ENCODE results near the gene CYTH2.

The CYTH2 gene

DNA sequence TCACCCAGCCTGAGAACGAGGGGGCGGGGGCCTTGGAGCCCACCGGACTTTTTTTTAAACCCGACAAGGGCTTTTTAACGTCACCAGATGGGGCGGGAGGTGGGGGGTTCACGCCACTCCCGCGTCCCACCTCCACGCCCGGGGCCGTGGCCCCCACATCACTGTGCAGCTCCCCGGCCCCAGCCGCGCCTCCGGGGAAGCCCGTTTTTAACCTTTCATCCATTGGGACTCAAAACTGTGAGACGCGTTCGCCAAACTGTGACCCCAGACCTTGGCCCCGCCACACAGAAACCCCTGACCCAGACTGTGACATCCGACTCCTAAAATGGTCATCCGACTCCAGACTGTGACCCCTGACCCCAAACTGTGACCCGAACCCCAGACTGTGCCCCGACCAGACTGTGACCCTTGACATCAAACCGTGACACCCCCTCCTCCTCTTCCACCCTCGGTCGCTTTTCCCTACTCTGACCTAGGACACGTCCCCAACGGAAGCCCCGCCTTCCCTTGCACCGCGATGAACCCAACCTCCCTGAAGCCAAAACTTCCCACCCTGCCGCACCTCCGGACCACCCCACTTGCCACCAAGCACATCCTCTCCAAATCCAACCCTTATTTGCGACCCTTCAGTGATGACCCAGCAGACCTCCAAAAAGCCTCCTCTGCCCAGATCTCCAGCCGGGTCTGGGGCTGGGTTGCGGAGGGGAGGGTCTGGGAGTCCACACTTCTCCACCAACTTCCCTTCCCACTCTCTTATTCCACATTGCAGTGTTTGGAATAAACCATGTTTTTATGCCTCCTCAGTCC is 24.8 kb upstream of the CYTH2 start:
- Histone ChIP-seq H3K4me2 (ENCODE audit: low read length) (peak overlapping the region; percentile 87), H3K36me3 (ENCODE audit: insufficient read depth, low read length) (peaks cover 20% of the 10 kb centered on the region), H3K9ac (ENCODE audit: low read depth, low read length) (peak overlapping the region; percentile 13), H3K27me3 (ENCODE audit: control insufficient read depth, insufficient read depth, low read length) (peaks cover 16% of the 10 kb centered on the region), H3K4me1 (ENCODE audit: control insufficient read depth, insufficient read depth, low read length) (peaks cover 19% of the 10 kb centered on the region), H3K4me3 (ENCODE audit: low read length) (peak overlapping the region; percentile 95), H3K9me3 (replicated peaks; ENCODE audit: low read length) (no peaks in the 10 kb centered on the region)

DNA sequence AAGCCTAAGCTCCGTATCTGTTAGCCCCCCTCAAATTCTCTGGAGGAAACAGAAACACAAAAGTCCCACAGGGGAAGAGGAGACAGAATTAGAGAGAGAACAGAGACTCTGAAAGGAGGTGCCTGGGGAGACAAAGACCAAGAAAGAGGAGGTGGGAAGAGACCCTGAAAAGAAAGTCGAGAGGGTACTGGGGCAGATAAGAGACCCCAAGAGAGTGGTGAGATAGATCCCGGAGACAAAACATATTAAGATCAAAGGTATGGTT is 24.3 kb upstream of the CYTH2 start:
- peak overlapping the region; percentile 13 for H3K9ac ChIP-seq (ENCODE audit: low read depth, low read length)
- peaks cover 24% of the 10 kb centered on the region for H3K36me3 ChIP-seq (ENCODE audit: insufficient read depth, low read length)
- peak overlapping the region; percentile 87 for H3K4me2 ChIP-seq (ENCODE audit: low read length)
- H3K4me1 ChIP-seq (ENCODE audit: control insufficient read depth, insufficient read depth, low read length), result peaks cover 19% of the 10 kb centered on the region
- H3K27me3 ChIP-seq (ENCODE audit: control insufficient read depth, insufficient read depth, low read length), result peaks cover 16% of the 10 kb centered on the region
- H3K9me3 ChIP-seq (replicated peaks; ENCODE audit: low read length), result no peaks in the 10 kb centered on the region
- H3K4me3 ChIP-seq (ENCODE audit: low read length), result peak overlapping the region; percentile 95

- H3K4me1 ChIP-seq (ENCODE audit: control insufficient read depth, insufficient read depth, low read length), result peaks cover 19% of the 10 kb centered on the region
- peak overlapping the region; percentile 96 for H3K9ac ChIP-seq (ENCODE audit: low read depth, low read length)
- peak overlapping the region; percentile 95 for H3K4me3 ChIP-seq (ENCODE audit: low read length)
- H3K4me2 ChIP-seq (ENCODE audit: low read length), result peak overlapping the region; percentile 87
- H3K27me3 ChIP-seq (ENCODE audit: control insufficient read depth, insufficient read depth, low read length), result peaks cover 16% of the 10 kb centered on the region
- no peaks in the 10 kb centered on the region for H3K9me3 ChIP-seq (replicated peaks; ENCODE audit: low read length)
- peaks cover 28% of the 10 kb centered on the region for H3K36me3 ChIP-seq (ENCODE audit: insufficient read depth, low read length)
These were observed 23.9 kb upstream of the CYTH2 start for GRCh38 chr19:48445256-48445605.

DNA sequence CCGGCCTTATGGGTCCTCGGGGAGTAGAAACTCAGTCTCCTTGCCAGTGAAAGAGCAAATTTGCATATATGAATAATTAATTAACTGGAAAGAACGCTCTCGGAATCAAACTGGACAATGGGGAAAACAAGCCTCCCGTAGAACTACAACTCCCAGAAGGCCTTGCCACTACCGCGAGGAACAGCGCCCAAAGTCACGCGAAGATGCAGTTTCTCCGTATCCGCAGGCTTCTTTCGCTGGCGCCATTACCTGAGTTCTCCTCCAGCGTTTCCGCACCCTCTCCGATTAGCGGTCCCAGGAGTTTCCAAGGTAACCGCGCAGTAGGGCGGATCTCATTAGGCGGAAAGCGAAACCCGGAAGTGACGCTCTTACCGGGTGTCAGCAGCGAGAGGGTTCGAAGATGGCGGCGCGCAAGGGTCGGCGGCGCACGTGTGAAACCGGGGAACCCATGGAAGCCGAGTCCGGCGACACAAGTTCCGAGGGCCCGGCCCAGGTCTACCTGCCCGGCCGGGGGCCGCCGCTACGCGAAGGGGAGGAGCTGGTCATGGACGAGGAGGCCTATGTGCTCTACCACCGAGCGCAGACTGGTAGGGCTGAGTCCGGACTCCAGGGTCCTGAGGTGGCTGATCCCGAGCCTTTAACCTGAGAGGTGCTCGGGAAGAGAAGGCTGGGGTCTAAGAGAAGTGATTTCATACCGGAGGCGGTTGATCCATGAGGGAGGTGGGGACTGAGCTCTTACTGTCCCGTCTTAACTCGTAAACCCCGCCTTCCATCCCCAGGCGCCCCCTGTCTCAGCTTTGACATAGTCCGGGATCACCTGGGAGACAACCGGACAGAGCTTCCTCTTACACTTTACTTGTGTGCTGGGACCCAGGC is 23.3 kb upstream of the CYTH2 start, which contains the start of gene GRWD1:
GRWD1 (plus strand) TSS at position 378 of the 876 bp plus-strand sequence; CDS start at position 401, 23 bp downstream.
- peak within 1 kb of the TSS; percentile 95 for H3K4me3 ChIP-seq (ENCODE audit: low read length)
- peaks cover 19% of the 10 kb centered on the region for H3K4me1 ChIP-seq (ENCODE audit: control insufficient read depth, insufficient read depth, low read length)
- peaks cover 34% of the 10 kb centered on the region for H3K36me3 ChIP-seq (ENCODE audit: insufficient read depth, low read length)
- no peaks in the 10 kb centered on the region for H3K9me3 ChIP-seq (replicated peaks; ENCODE audit: low read length)
- peaks cover 16% of the 10 kb centered on the region for H3K27me3 ChIP-seq (ENCODE audit: control insufficient read depth, insufficient read depth, low read length)
- peak within 1 kb of the TSS; percentile 96 for H3K9ac ChIP-seq (ENCODE audit: low read depth, low read length)
- peak within 1 kb of the TSS; percentile 87 for H3K4me2 ChIP-seq (ENCODE audit: low read length)

DNA sequence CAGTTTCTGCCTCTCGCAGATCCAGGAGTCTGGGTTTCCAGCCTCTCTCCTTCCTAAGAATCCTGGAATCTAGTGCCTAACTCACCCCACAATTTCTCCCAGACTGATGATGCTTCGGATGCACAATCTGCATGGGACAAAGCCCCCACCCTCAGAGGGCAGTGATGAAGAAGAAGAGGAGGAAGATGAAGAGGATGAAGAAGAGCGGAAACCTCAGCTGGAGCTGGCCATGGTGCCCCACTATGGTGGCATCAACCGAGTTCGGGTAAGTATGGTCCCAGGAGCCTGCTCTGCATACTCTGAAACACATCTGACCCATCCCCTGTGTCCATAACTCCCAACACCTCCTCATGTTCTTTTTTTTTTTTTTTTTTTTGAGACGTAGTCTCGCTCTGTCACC is 22.6 kb upstream of the CYTH2 start:
- H3K4me3 ChIP-seq (ENCODE audit: low read length), result peak overlapping the region; percentile 95
- no peaks in the 10 kb centered on the region for H3K9me3 ChIP-seq (replicated peaks; ENCODE audit: low read length)
- peaks cover 13% of the 10 kb centered on the region for H3K27me3 ChIP-seq (ENCODE audit: control insufficient read depth, insufficient read depth, low read length)
- H3K4me1 ChIP-seq (ENCODE audit: control insufficient read depth, insufficient read depth, low read length), result peaks cover 19% of the 10 kb centered on the region
- peaks cover 42% of the 10 kb centered on the region for H3K36me3 ChIP-seq (ENCODE audit: insufficient read depth, low read length)
- H3K9ac ChIP-seq (ENCODE audit: low read depth, low read length), result peak overlapping the region; percentile 96
- peak overlapping the region; percentile 87 for H3K4me2 ChIP-seq (ENCODE audit: low read length)

GRCh38 chr19:48448563-48448962 is 20.6 kb upstream of the CYTH2 start:
- Histone ChIP-seq H3K9me3 (replicated peaks; ENCODE audit: low read length) (no peaks in the 10 kb centered on the region), H3K9ac (ENCODE audit: low read depth, low read length) (no peak overlapping the region), H3K4me1 (ENCODE audit: control insufficient read depth, insufficient read depth, low read length) (peaks cover 19% of the 10 kb centered on the region), H3K4me2 (ENCODE audit: low read length) (no peak overlapping the region), H3K36me3 (ENCODE audit: insufficient read depth, low read length) (peaks cover 55% of the 10 kb centered on the region), H3K27me3 (ENCODE audit: control insufficient read depth, insufficient read depth, low read length) (peaks cover 4% of the 10 kb centered on the region), H3K4me3 (ENCODE audit: low read length) (no peak overlapping the region)

DNA sequence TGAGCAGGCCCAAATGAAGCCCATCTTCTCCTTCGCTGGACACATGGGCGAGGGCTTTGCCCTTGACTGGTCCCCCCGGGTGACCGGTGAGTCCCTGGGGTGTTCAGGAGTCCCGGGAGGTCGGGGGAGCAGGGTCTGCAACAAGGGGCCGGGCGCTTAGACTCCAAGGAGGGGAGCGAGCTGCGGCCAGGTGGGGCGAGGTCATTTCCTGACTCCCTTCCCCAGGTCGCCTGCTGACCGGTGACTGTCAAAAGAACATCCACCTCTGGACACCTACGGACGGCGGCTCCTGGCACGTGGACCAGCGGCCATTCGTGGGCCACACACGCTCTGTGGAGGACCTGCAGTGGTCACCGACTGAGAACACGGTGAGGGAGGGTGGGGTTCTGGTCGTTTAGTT is 18.7 kb upstream of the CYTH2 start:
- Histone ChIP-seq H3K4me2 (ENCODE audit: low read length) (no peak overlapping the region), H3K27me3 (ENCODE audit: control insufficient read depth, insufficient read depth, low read length) (no peaks in the 10 kb centered on the region), H3K9ac (ENCODE audit: low read depth, low read length) (no peak overlapping the region), H3K9me3 (replicated peaks; ENCODE audit: low read length) (no peaks in the 10 kb centered on the region), H3K36me3 (ENCODE audit: insufficient read depth, low read length) (peaks cover 61% of the 10 kb centered on the region), H3K4me1 (ENCODE audit: control insufficient read depth, insufficient read depth, low read length) (peaks cover 4% of the 10 kb centered on the region), H3K4me3 (ENCODE audit: low read length) (no peak overlapping the region)

DNA sequence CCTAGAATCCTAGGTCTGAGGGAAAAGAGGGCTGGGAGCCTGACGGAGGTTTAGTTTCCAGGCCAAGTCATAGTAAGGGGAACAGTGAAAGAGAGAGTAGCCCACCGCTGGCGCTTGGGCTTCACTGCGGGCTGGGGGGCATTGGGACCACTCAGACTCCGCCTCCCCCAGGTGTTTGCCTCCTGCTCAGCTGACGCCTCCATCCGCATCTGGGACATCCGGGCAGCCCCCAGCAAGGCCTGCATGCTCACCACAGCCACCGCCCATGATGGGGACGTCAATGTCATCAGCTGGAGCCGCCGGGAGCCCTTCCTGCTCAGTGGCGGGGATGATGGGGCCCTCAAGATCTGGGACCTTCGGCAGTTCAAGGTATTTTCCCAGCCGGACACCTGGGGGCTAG is 18.3 kb upstream of the CYTH2 start:
- no peak overlapping the region for H3K4me2 ChIP-seq (ENCODE audit: low read length)
- H3K27me3 ChIP-seq (ENCODE audit: control insufficient read depth, insufficient read depth, low read length), result no peaks in the 10 kb centered on the region
- peaks cover 4% of the 10 kb centered on the region for H3K4me1 ChIP-seq (ENCODE audit: control insufficient read depth, insufficient read depth, low read length)
- H3K9ac ChIP-seq (ENCODE audit: low read depth, low read length), result no peak overlapping the region
- peaks cover 66% of the 10 kb centered on the region for H3K36me3 ChIP-seq (ENCODE audit: insufficient read depth, low read length)
- H3K4me3 ChIP-seq (ENCODE audit: low read length), result no peak overlapping the region
- H3K9me3 ChIP-seq (replicated peaks; ENCODE audit: low read length), result no peaks in the 10 kb centered on the region

DNA sequence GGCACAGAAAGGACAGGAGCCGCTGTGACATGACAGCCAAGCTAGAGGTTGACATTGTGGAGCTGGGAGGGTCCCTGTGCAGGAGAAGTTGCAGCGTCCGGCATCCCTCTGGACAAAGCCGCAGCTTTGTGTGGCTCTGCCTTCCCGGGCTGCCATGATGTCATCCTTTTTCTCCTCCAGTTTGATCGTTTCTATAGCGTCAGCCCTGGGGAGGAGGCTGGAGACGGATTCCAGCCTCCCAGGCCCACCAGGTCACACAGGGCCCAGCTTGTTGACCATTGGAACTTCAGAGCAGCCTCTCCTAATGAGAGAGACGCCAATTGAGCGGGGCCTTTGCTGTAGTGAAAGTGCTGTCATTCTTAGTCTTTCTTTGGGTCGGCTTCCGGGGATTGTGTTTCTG is 17.5 kb upstream of the CYTH2 start:
- Histone ChIP-seq H3K9me3 (replicated peaks; ENCODE audit: low read length) (no peaks in the 10 kb centered on the region), H3K9ac (ENCODE audit: low read depth, low read length) (no peak overlapping the region), H3K4me1 (ENCODE audit: control insufficient read depth, insufficient read depth, low read length) (peaks cover under 1% of the 10 kb centered on the region), H3K27me3 (ENCODE audit: control insufficient read depth, insufficient read depth, low read length) (no peaks in the 10 kb centered on the region), H3K36me3 (ENCODE audit: insufficient read depth, low read length) (peaks cover 73% of the 10 kb centered on the region), H3K4me2 (ENCODE audit: low read length) (no peak overlapping the region), H3K4me3 (ENCODE audit: low read length) (no peak overlapping the region)

DNA sequence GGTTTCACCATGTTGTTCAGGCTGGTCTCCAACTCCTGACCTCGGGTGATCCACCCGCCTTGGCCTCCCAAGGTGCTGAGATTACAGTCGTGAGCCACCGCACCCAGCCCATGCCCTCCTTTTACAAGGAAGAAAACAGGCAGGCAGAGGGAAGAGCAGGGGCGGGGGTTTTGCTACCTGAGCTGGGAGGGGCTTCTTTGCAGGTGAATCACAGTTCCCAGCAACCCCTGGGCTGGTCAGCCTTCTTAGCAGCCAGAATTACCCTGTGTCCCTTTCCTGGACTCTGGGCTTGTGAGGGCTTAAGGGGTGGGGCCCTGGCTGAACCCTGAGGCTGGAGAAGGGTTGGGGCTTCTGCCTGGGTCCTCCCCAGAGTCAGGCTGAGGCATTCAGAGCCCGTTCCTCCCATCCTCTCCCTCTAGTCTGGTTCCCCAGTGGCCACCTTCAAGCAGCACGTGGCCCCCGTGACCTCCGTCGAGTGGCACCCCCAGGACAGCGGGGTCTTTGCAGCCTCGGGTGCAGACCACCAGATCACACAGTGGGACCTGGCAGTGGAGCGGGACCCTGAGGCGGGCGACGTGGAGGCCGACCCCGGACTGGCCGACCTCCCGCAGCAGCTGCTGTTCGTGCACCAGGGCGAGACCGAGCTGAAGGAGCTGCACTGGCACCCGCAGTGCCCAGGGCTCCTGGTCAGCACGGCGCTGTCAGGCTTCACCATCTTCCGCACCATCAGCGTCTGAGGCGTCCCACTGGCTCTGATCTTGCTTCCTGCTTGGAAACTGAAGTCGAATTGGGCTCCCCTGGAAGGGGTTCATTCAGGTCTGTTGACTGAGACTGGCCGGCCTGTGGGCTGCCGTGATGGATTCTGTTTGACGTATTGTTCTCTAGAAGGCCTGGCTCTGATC is 16.6 kb upstream of the CYTH2 start:
- Histone ChIP-seq H3K9ac (ENCODE audit: low read depth, low read length) (no peak overlapping the region), H3K4me2 (ENCODE audit: low read length) (no peak overlapping the region), H3K4me1 (ENCODE audit: control insufficient read depth, insufficient read depth, low read length) (no peaks in the 10 kb centered on the region), H3K36me3 (ENCODE audit: insufficient read depth, low read length) (peaks cover 72% of the 10 kb centered on the region), H3K27me3 (ENCODE audit: control insufficient read depth, insufficient read depth, low read length) (no peaks in the 10 kb centered on the region), H3K9me3 (replicated peaks; ENCODE audit: low read length) (no peaks in the 10 kb centered on the region), H3K4me3 (ENCODE audit: low read length) (no peak overlapping the region)

DNA sequence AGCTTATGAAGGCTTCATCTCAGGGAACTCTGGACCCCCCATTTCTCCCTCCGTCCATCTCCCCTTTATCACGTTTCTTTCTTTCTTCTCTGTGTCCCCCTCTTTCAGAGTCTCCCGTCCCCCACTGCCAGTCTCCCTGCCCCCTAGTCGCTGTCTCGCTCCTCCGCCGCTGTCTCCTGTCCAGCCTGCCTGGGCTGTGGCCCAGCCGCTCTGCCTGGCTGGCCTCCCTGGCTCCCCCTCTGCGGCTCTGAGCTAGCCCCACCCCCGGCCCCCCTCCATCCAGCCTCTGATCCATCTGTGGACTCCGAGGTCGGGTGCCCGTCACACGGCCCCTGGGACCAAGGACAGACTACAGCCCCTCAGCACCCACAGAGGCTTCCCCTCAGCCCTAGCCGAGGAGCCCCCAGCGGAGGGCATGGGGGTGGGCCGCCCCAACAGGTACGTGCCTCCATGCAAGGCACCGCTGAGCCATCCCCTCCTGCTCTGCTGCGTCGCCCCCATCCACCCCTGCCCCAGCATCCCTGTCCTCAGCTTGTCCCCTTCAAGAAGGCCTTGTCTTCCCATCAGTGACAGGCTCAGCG is 14.9 kb upstream of the CYTH2 start:
- H3K9ac ChIP-seq (ENCODE audit: low read depth, low read length), result no peak overlapping the region

More for the DNA sequence above, 14.9 kb upstream of the CYTH2 start:
- Histone ChIP-seq H3K36me3 (ENCODE audit: insufficient read depth, low read length) (peaks cover 63% of the 10 kb centered on the region), H3K27me3 (ENCODE audit: control insufficient read depth, insufficient read depth, low read length) (no peaks in the 10 kb centered on the region), H3K4me1 (ENCODE audit: control insufficient read depth, insufficient read depth, low read length) (no peaks in the 10 kb centered on the region), H3K4me3 (ENCODE audit: low read length) (no peak overlapping the region), H3K9me3 (replicated peaks; ENCODE audit: low read length) (no peaks in the 10 kb centered on the region), H3K4me2 (ENCODE audit: low read length) (no peak overlapping the region)

Data from skeletal muscle satellite cell (primary cell).